NCI-H774 (cell line): ENCODE data around the gene CAV2.

Experiments
- DNase-seq: peaks from one replicate; lab custom pipeline; 2025; lab: John Stamatoyannopoulos, UW

CAV2 gene

GRCh38 chr7:116524609-116525297, 25.2 kb downstream of the CAV2 start, which contains the start of gene CAV1:
Gene CAV1 (plus strand): TSS chr7:116525036. CDS start chr7:116525063, 27 bp downstream.
- peak; percentile 7 for DNase-seq

- DNase-seq = no peak
Observed at GRCh38 chr7:116525298-116525912, 25.9 kb downstream of the CAV2 start.

- peak; percentile 50 for DNase-seq
Observed at GRCh38 chr7:116525913-116526861, 26.6 kb downstream of the CAV2 start.

- DNase-seq = no peak
Observed at GRCh38 chr7:116526897-116527296, 27.4 kb downstream of the CAV2 start.

GRCh38 chr7:116527521-116527920, 28.0 kb downstream of the CAV2 start:
- no peak for DNase-seq

GRCh38 chr7:116528008-116528789, 28.7 kb downstream of the CAV2 start:
- no peak for DNase-seq

- no peak for DNase-seq
Observed at GRCh38 chr7:116529250-116529649, 29.7 kb downstream of the CAV2 start.

- DNase-seq = no peak
Observed at GRCh38 chr7:116530107-116530820, 30.7 kb downstream of the CAV2 start.

- no peak for DNase-seq
Observed at GRCh38 chr7:116532102-116532688, 32.7 kb downstream of the CAV2 start.

GRCh38 chr7:116534790-116535189, 35.3 kb downstream of the CAV2 start:
- DNase-seq = no peak

GRCh38 chr7:116535416-116535815, 35.9 kb downstream of the CAV2 start:
- DNase-seq = no peak

- no peak for DNase-seq
Observed at GRCh38 chr7:116538138-116538537, 38.6 kb downstream of the CAV2 start.

- DNase-seq = no peak
Observed at GRCh38 chr7:116539879-116540278, 40.3 kb downstream of the CAV2 start.

GRCh38 chr7:116540743-116541142, 41.2 kb downstream of the CAV2 start:
- no peak for DNase-seq

GRCh38 chr7:116541951-116542350, 42.4 kb downstream of the CAV2 start:
- no peak for DNase-seq

GRCh38 chr7:116542618-116543017, 43.1 kb downstream of the CAV2 start:
- no peak for DNase-seq

GRCh38 chr7:116543664-116544063, 44.1 kb downstream of the CAV2 start:
- DNase-seq = no peak

- no peak for DNase-seq
Observed at GRCh38 chr7:116544487-116544886, 44.9 kb downstream of the CAV2 start.

GRCh38 chr7:116545411-116545993, 46.0 kb downstream of the CAV2 start:
- DNase-seq = no peak

GRCh38 chr7:116546054-116546453, 46.5 kb downstream of the CAV2 start:
- no peak for DNase-seq
